PC-9 (cell line): ENCODE measurements around the gene CFAP97D1. TPM values are rescaled to one million over a fixed set of nuclear protein-coding genes. Genes with fewer than 3 reads are reported as not detected.

Experiments used
- BruUV-seq: library from RNA; stranded (reverse); fragments of 400-500 nt; replicated peaks from 2 replicates; lab custom pipeline; 2021; lab: Mats Ljungman, UMichigan
- CTCF ChIA-PET: fragments of 300-600 bp; sonication (Branson Sonifier 250); formaldehyde crosslinking; loops from one replicate; lab custom pipeline; 2022; ENCODE audit warnings: antibody characterized with exemption; lab: Charles Lee
- POLR2A ChIA-PET: fragments of 300-600 bp; sonication (Branson Sonifier 250); formaldehyde crosslinking; loops from one replicate; lab custom pipeline; 2022; ENCODE audit warnings: antibody characterized with exemption; ENCODE audit not compliant: unreplicated experiment; lab: Charles Lee
- DNase-seq, 2 experiments: peaks; one replicate each; pipeline versions ENCODE4 v3.0.0 to v3.0.0-alpha.2; 2015 to 2022; ENCODE audit warnings: mixed read lengths in 1 of 2
- H2AFZ ChIP-seq: fragments of 200-600 bp; sonication (generic); 2 replicates; pipeline ENCODE4 v1.8.1; 2017; ENCODE audit warnings: antibody characterized with exemption
- H3F3A ChIP-seq: fragments of 200-600 bp; sonication (generic); 2 replicates; pipeline ENCODE4 v1.8.1; 2017; ENCODE audit warnings: antibody characterized with exemption, mild to moderate bottlenecking, low read depth; ENCODE audit not compliant: insufficient read depth
- H3K27ac ChIP-seq: fragments of 200-600 bp; sonication (generic); 2 replicates; pipeline ENCODE4 v1.6.1; 2016; ENCODE audit warnings: mixed run types
- H3K27me3 ChIP-seq: fragments of 200-600 bp; sonication (generic); 2 replicates; pipeline ENCODE4 v1.6.1; 2016; ENCODE audit warnings: low read depth, mixed run types; ENCODE audit not compliant: insufficient read depth
- H3K36me3 ChIP-seq: fragments of 200-600 bp; sonication (generic); 2 replicates; pipeline ENCODE4 v1.6.1; 2016; ENCODE audit warnings: low read depth, mixed run types
- H3K4me1 ChIP-seq: fragments of 200-600 bp; sonication (generic); replicated peaks from 2 replicates; pipeline ENCODE4 v1.6.1; 2016; ENCODE audit warnings: mixed run types; ENCODE audit not compliant: insufficient read depth
- H3K4me2 ChIP-seq: fragments of 200-600 bp; sonication (generic); 2 replicates; pipeline ENCODE4 v1.6.1; 2017; ENCODE audit warnings: mixed run types
- H3K4me3 ChIP-seq: fragments of 200-600 bp; sonication (generic); 2 replicates; pipeline ENCODE4 v1.6.1; 2016; ENCODE audit warnings: mixed run types
- H3K79me2 ChIP-seq: fragments of 200-600 bp; sonication (generic); 2 replicates; pipeline ENCODE4 v1.6.1; 2017; ENCODE audit warnings: low read depth, mixed run types
- H3K9me2 ChIP-seq: fragments of 200-600 bp; sonication (generic); 2 replicates; pipeline ENCODE4 v1.8.1; 2017; ENCODE audit warnings: mild to moderate bottlenecking; ENCODE audit not compliant: insufficient read depth
- H3K9me3 ChIP-seq: fragments of 200-600 bp; sonication (generic); 2 replicates; pipeline ENCODE4 v1.8.1; 2016; ENCODE audit warnings: low read depth; ENCODE audit not compliant: insufficient read depth
- H4K20me1 ChIP-seq: fragments of 200-600 bp; sonication (generic); 2 replicates; pipeline ENCODE4 v1.8.1; 2017; ENCODE audit not compliant: insufficient read depth
- CTCF ChIP-seq: fragments of 200-600 bp; sonication (generic); conservative IDR thresholded peaks from 2 replicates; pipeline ENCODE4 v1.6.1; 2017; ENCODE audit warnings: mixed run types, antibody characterized with exemption, mild to moderate bottlenecking, moderate library complexity
- EZH2 ChIP-seq: fragments of 200-600 bp; sonication (generic); IDR thresholded peaks from 2 replicates; pipeline ENCODE4 v1.8.0; 2017; ENCODE audit warnings: antibody characterized with exemption, low read depth
- intact Hi-C: fragments of 100-400 bp; cut with micrococcal nuclease; formaldehyde crosslinking; loops from one replicate; pipeline ENCODE4 v1.10.0; 2022; ENCODE audit not compliant: unreplicated experiment
- total RNA-seq: library from RNA; stranded (reverse); gene quantifications from 2 replicates; pipeline ENCODE4 v1.2.3, GENCODE V29; 2021

CFAP97D1 gene
- total RNA-seq, 1 experiment from 2014 or later: not detected

GRCh38 chr17:43767713-43768059 is 12.5 kb upstream of the CFAP97D1 start:
- DNase-seq: no peak
- H3K4me1 ChIP-seq: no peaks in the 10 kb centered on the region
- H3K4me2 ChIP-seq: no peak overlapping the region
- peaks cover 4% of the 10 kb centered on the region; the same call in 1 of the 2 replicates for H3K36me3 ChIP-seq
- ChIA-PET CTCF (interaction anchor here (1.0 to 1.2 kb wide), 2 partner anchors 72 to 78 kb away, joined by 3 to 4 read pairs; no protein-coding TSS in a partner anchor), POLR2A (no interaction called here)
- H3K27ac ChIP-seq: no peak overlapping the region
- H3K9me3 ChIP-seq: no peaks in the 10 kb centered on the region
- H3K79me2 ChIP-seq: no peaks in the 10 kb centered on the region
- no peaks in the 10 kb centered on the region for H4K20me1 ChIP-seq
- no TSS peak for BruUV-seq
- no peak for TF ChIP-seq CTCF
- TF ChIP-seq EZH2: no peak
- intact Hi-C loops: no loop called here
- H3K27me3 ChIP-seq: no peaks in the 10 kb centered on the region
- H3K9me2 ChIP-seq: no peaks in the 10 kb centered on the region
- peaks cover 26% of the 10 kb centered on the region; the same call in 1 of the 2 replicates for H3F3A ChIP-seq
- H2AFZ ChIP-seq: no peak overlapping the region
- H3K4me3 ChIP-seq: no peak overlapping the region

- CTCF ChIA-PET: no interaction called here
- no peak overlapping the region for H3K4me2 ChIP-seq
- H2AFZ ChIP-seq: no peak overlapping the region
- H3K27ac ChIP-seq: no peak overlapping the region
- no peaks in the 10 kb centered on the region for H3K27me3 ChIP-seq
- BruUV-seq: no TSS peak
- no peaks in the 10 kb centered on the region for H3K9me3 ChIP-seq
- no peak for TF ChIP-seq EZH2
- TF ChIP-seq CTCF: no peak
- no peaks in the 10 kb centered on the region for H3K79me2 ChIP-seq
- no peaks in the 10 kb centered on the region for H3K9me2 ChIP-seq
- H3K4me3 ChIP-seq: no peak overlapping the region
- H3K4me1 ChIP-seq: no peaks in the 10 kb centered on the region
- intact Hi-C loops: no loop called here
- no peaks in the 10 kb centered on the region for H4K20me1 ChIP-seq
- peaks cover 26% of the 10 kb centered on the region; the same call in 1 of the 2 replicates for H3F3A ChIP-seq
- no peak for DNase-seq
- peaks cover 4% of the 10 kb centered on the region; the same call in 1 of the 2 replicates for H3K36me3 ChIP-seq
- POLR2A ChIA-PET: no interaction called here
Observed at GRCh38 chr17:43768382-43768781, 11.9 kb upstream of the CFAP97D1 start.

- Histone ChIP-seq H3F3A (peaks cover 26% of the 10 kb centered on the region; the same call in 1 of the 2 replicates), H3K27me3 (no peaks in the 10 kb centered on the region), H3K4me1 (no peaks in the 10 kb centered on the region), H3K9me2 (no peaks in the 10 kb centered on the region), H2AFZ (no peak overlapping the region), H3K36me3 (peaks cover 4% of the 10 kb centered on the region; the same call in 1 of the 2 replicates), H3K4me2 (no peak overlapping the region), H3K27ac (no peak overlapping the region), H3K79me2 (no peaks in the 10 kb centered on the region), H3K4me3 (no peak overlapping the region), H4K20me1 (no peaks in the 10 kb centered on the region), H3K9me3 (no peaks in the 10 kb centered on the region)
- BruUV-seq: no TSS peak
- TF ChIP-seq CTCF: no peak
- no peak for TF ChIP-seq EZH2
- ChIA-PET POLR2A (no interaction called here), CTCF (no interaction called here)
- intact Hi-C loops: no loop called here
- DNase-seq: no peak
Observed at GRCh38 chr17:43768943-43769342, 11.3 kb upstream of the CFAP97D1 start.
